Immature natural killer cell (primary cell): ENCODE data around the gene GPR160. TPM values are rescaled to one million over a fixed set of nuclear protein-coding genes. Genes with fewer than 3 reads are reported as not detected.

Experiments used
- DNase-seq, 3 donors: peaks; one replicate each; pipeline ENCODE4 v3.0.0; 2022; ENCODE audit warnings: mixed read lengths in 1 of 3
- H3K27ac Mint-ChIP-seq, 6 donors: one replicate each; pipeline ENCODE4 v1.8.0; 2020; ENCODE audit warnings: mixed read lengths in 6 of 6, mild to moderate bottlenecking in 5 of 6, inconsistent platforms in 4 of 6, moderate library complexity in 3 of 6
- H3K27me3 Mint-ChIP-seq, 3 donors: one replicate each; pipeline ENCODE4 v1.8.0; 2020 to 2021; ENCODE audit warnings: low read depth in 3 of 3, mild to moderate bottlenecking in 3 of 3, mixed read lengths in 3 of 3, moderate library complexity in 3 of 3, inconsistent platforms in 1 of 3
- H3K36me3 Mint-ChIP-seq, 3 donors: one replicate each; pipeline ENCODE4 v1.8.0; 2020; ENCODE audit warnings: mixed read lengths in 3 of 3, inconsistent platforms in 2 of 3, mild to moderate bottlenecking in 2 of 3
- H3K4me1 Mint-ChIP-seq, 2 donors: one replicate each; pipeline ENCODE4 v1.8.0; 2020; ENCODE audit warnings: inconsistent platforms in 2 of 2, mild to moderate bottlenecking in 2 of 2, mixed read lengths in 2 of 2, moderate library complexity in 1 of 2
- H3K4me3 Mint-ChIP-seq, 5 donors: one replicate each; pipeline ENCODE4 v1.8.0; 2020; ENCODE audit warnings: mild to moderate bottlenecking in 5 of 5, mixed read lengths in 5 of 5, inconsistent platforms in 3 of 5, moderate library complexity in 3 of 5
- H3K9me3 Mint-ChIP-seq, 6 donors: one replicate each; pipeline ENCODE4 v1.8.0; 2020; ENCODE audit warnings: mild to moderate bottlenecking in 6 of 6, mixed read lengths in 6 of 6, inconsistent platforms in 4 of 6, moderate library complexity in 3 of 6
- polyA plus RNA-seq, 3 donors: library from polyadenylated mRNA; unstranded; fragments of 300-500 nt; fragmentation: Illumina TruSeq; gene quantifications; one replicate each; pipeline ENCODE4 v1.2.3, GENCODE V29; 2021

Gene GPR160
- 1 to 10 TPM; 3.4 to 3.7 (median 3.6) TPM for polyA plus RNA-seq

- Mint-ChIP-seq H3K9me3 (no peaks in the 10 kb centered on the region), H3K27ac (peak within 1 kb of the TSS in 3 of 6 donors; percentile 16 to 75 (median 53)), H3K4me1 (peaks cover 15 to 18% of the 10 kb centered on the region in 2 donors), H3K36me3 (no peaks in the 10 kb centered on the region), H3K4me3 (peak within 1 kb of the TSS; percentile 85 to 90 (median 88)), H3K27me3 (peaks cover 0 to 8% (median 1%) of the 10 kb centered on the region in 3 donors)
- DNase-seq, result peak; percentile 73 to 80 (median 73)
Measured at GRCh38 chr3:170037463-170038433, at the start of gene GPR160. TSS of gene GPR160 (plus strand) at chr3:170037995. CDS start at chr3:170083973, 45,978 bp downstream.

GRCh38 chr3:169990431-169990830 is 47.4 kb upstream of the GPR160 start:
- Mint-ChIP-seq H3K27me3 (no peaks in the 10 kb centered on the region), H3K4me1 (peaks cover 0 to 1% of the 10 kb centered on the region in 2 donors), H3K4me3 (no peak overlapping the region), H3K9me3 (no peaks in the 10 kb centered on the region), H3K27ac (no peak overlapping the region), H3K36me3 (peaks cover 4 to 25% (median 10%) of the 10 kb centered on the region in 3 donors)
- DNase-seq, result no peak

GRCh38 chr3:169992156-169992555 is 45.6 kb upstream of the GPR160 start:
- H3K27me3 Mint-ChIP-seq, result peaks cover 0 to 1% (median 0%) of the 10 kb centered on the region in 3 donors
- H3K4me3 Mint-ChIP-seq, result no peak overlapping the region
- peaks cover 0 to 1% of the 10 kb centered on the region in 2 donors for H3K4me1 Mint-ChIP-seq
- H3K36me3 Mint-ChIP-seq, result peaks cover 4 to 18% (median 14%) of the 10 kb centered on the region in 3 donors
- DNase-seq, result no peak
- peak overlapping the region in 1 of 6 donors; percentile 17 for H3K27ac Mint-ChIP-seq
- no peaks in the 10 kb centered on the region for H3K9me3 Mint-ChIP-seq

GRCh38 chr3:169992781-169993180 is 45.0 kb upstream of the GPR160 start:
- Mint-ChIP-seq H3K4me1 (peaks cover 0 to 1% of the 10 kb centered on the region in 2 donors), H3K27me3 (peaks cover 0 to 1% (median 0%) of the 10 kb centered on the region in 3 donors), H3K9me3 (no peaks in the 10 kb centered on the region), H3K36me3 (peaks cover 4 to 18% (median 14%) of the 10 kb centered on the region in 3 donors), H3K4me3 (no peak overlapping the region), H3K27ac (peak overlapping the region in 2 of 6 donors; percentile 0 to 19)
- no peak for DNase-seq

- Mint-ChIP-seq H3K4me1 (peaks cover 0 to 1% of the 10 kb centered on the region in 2 donors), H3K27me3 (peaks cover 0 to 1% (median 0%) of the 10 kb centered on the region in 3 donors), H3K27ac (no peak overlapping the region), H3K4me3 (no peak overlapping the region), H3K9me3 (no peaks in the 10 kb centered on the region), H3K36me3 (peaks cover 0 to 16% (median 14%) of the 10 kb centered on the region in 3 donors)
- no peak for DNase-seq
Measured at GRCh38 chr3:169993761-169994160, 44.0 kb upstream of the GPR160 start.

- no peak for DNase-seq
- H3K36me3 Mint-ChIP-seq, result peaks cover 5 to 22% (median 15%) of the 10 kb centered on the region in 3 donors
- peaks cover 0 to 1% (median 0%) of the 10 kb centered on the region in 3 donors for H3K27me3 Mint-ChIP-seq
- no peak overlapping the region for H3K4me3 Mint-ChIP-seq
- no peaks in the 10 kb centered on the region for H3K9me3 Mint-ChIP-seq
- H3K4me1 Mint-ChIP-seq, result peaks cover 0 to 1% of the 10 kb centered on the region in 2 donors
- H3K27ac Mint-ChIP-seq, result no peak overlapping the region
Measured at GRCh38 chr3:169996063-169996462, 41.7 kb upstream of the GPR160 start.

- peaks cover 4 to 6% of the 10 kb centered on the region in 2 donors for H3K4me1 Mint-ChIP-seq
- peaks cover 0 to 1% (median 0%) of the 10 kb centered on the region in 3 donors for H3K27me3 Mint-ChIP-seq
- no peaks in the 10 kb centered on the region for H3K9me3 Mint-ChIP-seq
- H3K4me3 Mint-ChIP-seq, result no peak overlapping the region
- DNase-seq, result no peak
- peak overlapping the region in 1 of 6 donors; percentile 55 for H3K27ac Mint-ChIP-seq
- H3K36me3 Mint-ChIP-seq, result peaks cover 5 to 14% (median 9%) of the 10 kb centered on the region in 3 donors
Measured at GRCh38 chr3:169998668-169999131, 39.1 kb upstream of the GPR160 start.

GRCh38 chr3:169999433-169999832 is 38.4 kb upstream of the GPR160 start:
- DNase-seq, result no peak
- Mint-ChIP-seq H3K27ac (no peak overlapping the region), H3K36me3 (peaks cover 5 to 14% (median 9%) of the 10 kb centered on the region in 3 donors), H3K4me3 (no peak overlapping the region), H3K9me3 (no peaks in the 10 kb centered on the region), H3K27me3 (peaks cover 0 to 1% (median 0%) of the 10 kb centered on the region in 3 donors), H3K4me1 (peaks cover 4 to 6% of the 10 kb centered on the region in 2 donors)

GRCh38 chr3:170000051-170000450 is 37.7 kb upstream of the GPR160 start:
- no peak overlapping the region for H3K4me3 Mint-ChIP-seq
- DNase-seq, result no peak
- peaks cover 0 to 1% (median 0%) of the 10 kb centered on the region in 3 donors for H3K27me3 Mint-ChIP-seq
- H3K27ac Mint-ChIP-seq, result no peak overlapping the region
- peaks cover 4 to 6% of the 10 kb centered on the region in 2 donors for H3K4me1 Mint-ChIP-seq
- peaks cover 5 to 14% (median 9%) of the 10 kb centered on the region in 3 donors for H3K36me3 Mint-ChIP-seq
- H3K9me3 Mint-ChIP-seq, result no peaks in the 10 kb centered on the region

- Mint-ChIP-seq H3K36me3 (peaks cover 4 to 14% (median 5%) of the 10 kb centered on the region in 3 donors), H3K27ac (no peak overlapping the region), H3K4me3 (no peak overlapping the region), H3K4me1 (peaks cover 10 to 14% of the 10 kb centered on the region in 2 donors), H3K27me3 (no peaks in the 10 kb centered on the region), H3K9me3 (no peaks in the 10 kb centered on the region)
- no peak for DNase-seq
Measured at GRCh38 chr3:170002231-170002630, 35.6 kb upstream of the GPR160 start.

GRCh38 chr3:170002879-170003278 is 34.9 kb upstream of the GPR160 start:
- Mint-ChIP-seq H3K27ac (peak overlapping the region in 1 of 6 donors; percentile 25), H3K27me3 (no peaks in the 10 kb centered on the region), H3K4me1 (peaks cover 11 to 16% of the 10 kb centered on the region in 2 donors), H3K4me3 (no peak overlapping the region), H3K36me3 (peaks cover 4 to 14% (median 5%) of the 10 kb centered on the region in 3 donors), H3K9me3 (no peaks in the 10 kb centered on the region)
- DNase-seq, result no peak

GRCh38 chr3:170003881-170004356 is 33.9 kb upstream of the GPR160 start:
- DNase-seq, result no peak
- Mint-ChIP-seq H3K4me3 (no peak overlapping the region), H3K36me3 (peaks cover 4 to 9% (median 5%) of the 10 kb centered on the region in 3 donors), H3K27ac (no peak overlapping the region), H3K27me3 (no peaks in the 10 kb centered on the region), H3K9me3 (no peaks in the 10 kb centered on the region), H3K4me1 (peaks cover 11 to 16% of the 10 kb centered on the region in 2 donors)

GRCh38 chr3:170007031-170007663 is 30.6 kb upstream of the GPR160 start:
- Mint-ChIP-seq H3K4me1 (peaks cover 10 to 16% of the 10 kb centered on the region in 2 donors), H3K9me3 (no peaks in the 10 kb centered on the region), H3K27me3 (peaks cover 0 to 2% (median 0%) of the 10 kb centered on the region in 3 donors), H3K27ac (peak overlapping the region in 1 of 6 donors; percentile 0), H3K36me3 (no peaks in the 10 kb centered on the region), H3K4me3 (peak overlapping the region in 1 of 5 donors; percentile 23)
- peak in 2 of 3 donors; percentile 7 to 14 for DNase-seq
